Kidney (tissue), 14 donors: ENCODE measurements around the gene MALL. TPM values are rescaled to one million over a fixed set of nuclear protein-coding genes. Genes with fewer than 3 reads are reported as not detected.
"Not testable (repeated sequence)": the region's sequence is repeated elsewhere in the genome, so short reads cannot be mapped to it uniquely, and the experiment has no call there.

Experiments used
- DNase-seq, 5 donors: peaks; one replicate each; pipeline ENCODE4 v3.0.0-alpha.2; 2013 to 2020
- FAIRE-seq: peaks from 2 replicates; lab custom pipeline; 2012; peaks lifted over from hg19 to GRCh38; lab: Jason Lieb, UNC
- H3K27ac ChIP-seq, 2 donors: one replicate each; pipeline ENCODE4 v1.7.0; 2013; ENCODE audit warnings: low read depth in 2 of 2, low read length in 2 of 2, inconsistent platforms in 1 of 2
- H3K27me3 ChIP-seq: one replicate; pipeline ENCODE4 v1.7.1; 2013; ENCODE audit warnings: low read length, inconsistent platforms; ENCODE audit not compliant: control insufficient read depth, insufficient read depth
- H3K36me3 ChIP-seq, 3 donors: one replicate each; pipeline versions ENCODE4 v1.7.0 to v1.7.1; 2013; ENCODE audit warnings: low read length in 3 of 3, control low read depth in 1 of 3, inconsistent platforms in 1 of 3; ENCODE audit not compliant: insufficient read depth in 3 of 3, control insufficient read depth in 2 of 3
- H3K4me1 ChIP-seq, 3 donors: one replicate each; pipeline versions ENCODE4 v1.7.0 to v1.7.1; 2013; ENCODE audit warnings: low read length in 3 of 3, inconsistent platforms in 1 of 3, low read depth in 1 of 3; ENCODE audit not compliant: control insufficient read depth in 2 of 3, insufficient read depth in 2 of 3
- H3K4me3 ChIP-seq, 3 donors: one replicate each; pipeline versions ENCODE4 v1.7.0 to v1.8.1; 2013; ENCODE audit warnings: low read length in 3 of 3, control low read depth in 1 of 3, inconsistent platforms in 1 of 3
- H3K9ac ChIP-seq, 3 donors: one replicate each; pipeline versions ENCODE4 v1.7.0 to v1.7.1; 2013; ENCODE audit warnings: low read length in 3 of 3, control low read depth in 1 of 3, inconsistent platforms in 1 of 3
- H3K9me3 ChIP-seq, 3 donors: one replicate each; pipeline versions ENCODE4 v1.7.0 to v1.7.1; 2013; ENCODE audit warnings: low read length in 3 of 3, control low read depth in 1 of 3, inconsistent platforms in 1 of 3; ENCODE audit not compliant: control insufficient read depth in 2 of 3, insufficient read depth in 1 of 3
- CTCF ChIP-seq: IDR thresholded peaks from 3 replicates; pipeline ENCODE4 v1.5.1; 2012; ENCODE audit warnings: mild to moderate bottlenecking, moderate library complexity, borderline replicate concordance; ENCODE audit not compliant: insufficient read depth; ENCODE audit errors: extremely low read depth
- intact Hi-C: fragments of 100-400 bp; cut with DNase I; formaldehyde crosslinking; loops from one replicate; pipeline ENCODE4 v1.11.1; 2022
- polyA plus RNA-seq: library from polyadenylated mRNA; stranded (reverse); fragments of 350-450 nt; fragmentation: Illumina TruSeq; extraction: RNeasy Lipid Tissue Mini Kit (QIAGEN cat#74804); gene quantifications from one replicate; pipeline ENCODE4 v1.2.3, GENCODE V29; 2014; ENCODE audit warnings: low read depth, low replicate concordance; ENCODE audit not compliant: insufficient read depth
- total RNA-seq: library from RNA; stranded (reverse); fragmentation: NEBNext Ultra II Directional; extraction: Animal tissue kit (Norgen Biotek cat#: 25700); gene quantifications from one replicate; pipeline ENCODE4 v1.2.1, GENCODE V29; 2021
- donor health status: control.
- donor health status: control.
- donor health status: control.
- donor health status: control.
- donor health status: control.
- donor health status: DM: yes; HTN: yes; CAD: no.
- donor health status: Normal renal cell carcinoma (clear cell type).

MALL gene
- total and polyA plus RNA-seq, 2 donors from 2014 or later = 9.7 to 26.2 TPM

GRCh38 chr2:110103061-110103961 lies 12.3 kb downstream of the MALL start:
- Histone ChIP-seq H3K4me3 (no peak overlapping the region), H3K9ac (no peak overlapping the region), H3K4me1 (peaks cover 0 to 21% (median 18%) of the 10 kb centered on the region in 3 donors), H3K36me3 (no peaks in the 10 kb centered on the region), H3K27ac (no peak overlapping the region), H3K27me3 (no peaks in the 10 kb centered on the region), H3K9me3 (no peaks in the 10 kb centered on the region)
- DNase-seq = peak in 1 of 5 donors; percentile 37
- no peak for FAIRE-seq
- intact Hi-C loops = no loop called here
- TF ChIP-seq CTCF = no peak

GRCh38 chr2:110101901-110102803 lies 13.5 kb downstream of the MALL start:
- no peak for TF ChIP-seq CTCF
- DNase-seq (peak in 3 of 5 donors; percentile 19 to 40 (median 31)), FAIRE-seq (no peak)
- Histone ChIP-seq H3K27ac (peak overlapping the region; percentile 82 to 85), H3K9me3 (no peaks in the 10 kb centered on the region), H3K36me3 (no peaks in the 10 kb centered on the region), H3K9ac (no peak overlapping the region), H3K4me1 (peaks cover 0 to 21% (median 18%) of the 10 kb centered on the region in 3 donors), H3K27me3 (no peaks in the 10 kb centered on the region), H3K4me3 (no peak overlapping the region)
- intact Hi-C loops = no loop called here

GRCh38 chr2:110101280-110101844 lies 14.3 kb downstream of the MALL start:
- peak; percentile 69 to 99 (median 71) for DNase-seq
- no peak overlapping the region for H3K9ac ChIP-seq
- peaks cover 0 to 21% (median 18%) of the 10 kb centered on the region in 3 donors for H3K4me1 ChIP-seq
- FAIRE-seq = peak; percentile 72
- intact Hi-C loops = no loop called here
- no peaks in the 10 kb centered on the region for H3K36me3 ChIP-seq
- TF ChIP-seq CTCF = no peak
- H3K9me3 ChIP-seq = no peaks in the 10 kb centered on the region
- H3K4me3 ChIP-seq = no peak overlapping the region
- H3K27ac ChIP-seq = peak overlapping the region; percentile 82 to 85
- H3K27me3 ChIP-seq = no peaks in the 10 kb centered on the region

GRCh38 chr2:110100880-110101279 lies 14.7 kb downstream of the MALL start:
- FAIRE-seq, H3K9ac ChIP-seq, H3K36me3 ChIP-seq, H3K4me3 ChIP-seq, H3K27me3 ChIP-seq, intact Hi-C loops, H3K9me3 ChIP-seq: not testable (repeated sequence)
- H3K4me1 ChIP-seq = peaks cover 0 to 21% (median 18%) of the 10 kb centered on the region in 3 donors
- DNase-seq = peak in 2 of 5 donors; percentile 30 to 77
- peak overlapping the region; percentile 0 to 85 for H3K27ac ChIP-seq
